ENCODE results near the gene CHCHD4.
A peak's percentile ranks its signal among the peaks of the same experiment; 100 is the strongest.

The CHCHD4 gene

GRCh38 chr3:14124615-14125192, at the start of gene CHCHD4, which contains the start of gene TMEM43:
TSS of gene CHCHD4 (minus strand) at chr3:14124870. CDS start at chr3:14124676, 194 bp downstream.
TSS of gene TMEM43 (plus strand) at chr3:14125052. CDS start at chr3:14125194, 142 bp downstream.
- Histone ChIP-seq H2AFZ (ENCODE audit: low read depth, low read length, severe bottlenecking) (peak within 1 kb of the TSS; percentile 82), H3F3A (ENCODE audit: insufficient read depth) (no peaks in the 10 kb centered on the region), H4K20me1 (ENCODE audit: low read depth, low read length) (no peaks in the 10 kb centered on the region), H3K79me2 (ENCODE audit: insufficient read depth, low read length) (peaks cover 62% of the 10 kb centered on the region), H3K4me3 (ENCODE audit: insufficient read depth, low read length, poor library complexity, severe bottlenecking) (peak within 1 kb of the TSS; percentile 84), H3K9me2 (replicated peaks; ENCODE audit: insufficient read depth, low read length) (no peaks in the 10 kb centered on the region), H3K9ac (ENCODE audit: low read length) (peak within 1 kb of the TSS; percentile 90), H3K4me2 (ENCODE audit: low read depth, low read length, poor library complexity, severe bottlenecking) (peak within 1 kb of the TSS; percentile 72), H3K36me3 (ENCODE audit: low read length) (no peaks in the 10 kb centered on the region), H3K9me3 (ENCODE audit: insufficient read depth, low read length) (no peaks in the 10 kb centered on the region), H3K27ac (ENCODE audit: low read depth, low read length) (peak within 1 kb of the TSS; percentile 68), H3K27me3 (ENCODE audit: low read length) (no peaks in the 10 kb centered on the region)
- TF ChIP-seq CTCF (IDR thresholded peaks at IDR 0.05; ENCODE audit: insufficient read depth, low read length, poor library complexity, severe bottlenecking) = no peak
- TF ChIP-seq EZH2phosphoT487 (conservative IDR thresholded peaks at IDR 0.05; ENCODE audit: low read length) = no peak

GRCh38 chr3:14172496-14172895, 47.8 kb upstream of the CHCHD4 start:
- H2AFZ ChIP-seq (ENCODE audit: low read depth, low read length, severe bottlenecking) = no peak overlapping the region
- H3K9ac ChIP-seq (ENCODE audit: low read length) = no peak overlapping the region
- peaks cover 12% of the 10 kb centered on the region for H3F3A ChIP-seq (ENCODE audit: insufficient read depth)
- H3K36me3 ChIP-seq (ENCODE audit: low read length) = peaks cover 24% of the 10 kb centered on the region
- no peaks in the 10 kb centered on the region for H3K9me3 ChIP-seq (ENCODE audit: insufficient read depth, low read length)
- H3K27me3 ChIP-seq (ENCODE audit: low read length) = no peaks in the 10 kb centered on the region
- H3K27ac ChIP-seq (ENCODE audit: low read depth, low read length) = no peak overlapping the region
- H3K79me2 ChIP-seq (ENCODE audit: insufficient read depth, low read length) = peaks cover 43% of the 10 kb centered on the region
- H3K4me3 ChIP-seq (ENCODE audit: insufficient read depth, low read length, poor library complexity, severe bottlenecking) = no peak overlapping the region
- peaks cover 7% of the 10 kb centered on the region; the same call in 1 of the 2 replicates for H4K20me1 ChIP-seq (ENCODE audit: low read depth, low read length)
- H3K9me2 ChIP-seq (replicated peaks; ENCODE audit: insufficient read depth, low read length) = no peaks in the 10 kb centered on the region
- TF ChIP-seq CTCF (IDR thresholded peaks at IDR 0.05; ENCODE audit: insufficient read depth, low read length, poor library complexity, severe bottlenecking) (no peak), EZH2phosphoT487 (conservative IDR thresholded peaks at IDR 0.05; ENCODE audit: low read length) (no peak)
- no peak overlapping the region for H3K4me2 ChIP-seq (ENCODE audit: low read depth, low read length, poor library complexity, severe bottlenecking)

GRCh38 chr3:14170531-14171159, 46.0 kb upstream of the CHCHD4 start:
- no peak overlapping the region for H3K27ac ChIP-seq (ENCODE audit: low read depth, low read length)
- H3K27me3 ChIP-seq (ENCODE audit: low read length) = no peaks in the 10 kb centered on the region
- H3F3A ChIP-seq (ENCODE audit: insufficient read depth) = peaks cover 7% of the 10 kb centered on the region
- H3K79me2 ChIP-seq (ENCODE audit: insufficient read depth, low read length) = peaks cover 25% of the 10 kb centered on the region
- peaks cover 24% of the 10 kb centered on the region for H3K36me3 ChIP-seq (ENCODE audit: low read length)
- H4K20me1 ChIP-seq (ENCODE audit: low read depth, low read length) = peaks cover 7% of the 10 kb centered on the region; the same call in 1 of the 2 replicates
- no peak overlapping the region for H2AFZ ChIP-seq (ENCODE audit: low read depth, low read length, severe bottlenecking)
- no peak for TF ChIP-seq EZH2phosphoT487 (conservative IDR thresholded peaks at IDR 0.05; ENCODE audit: low read length)
- no peaks in the 10 kb centered on the region for H3K9me2 ChIP-seq (replicated peaks; ENCODE audit: insufficient read depth, low read length)
- no peak overlapping the region for H3K4me3 ChIP-seq (ENCODE audit: insufficient read depth, low read length, poor library complexity, severe bottlenecking)
- no peak overlapping the region for H3K9ac ChIP-seq (ENCODE audit: low read length)
- no peak overlapping the region for H3K4me2 ChIP-seq (ENCODE audit: low read depth, low read length, poor library complexity, severe bottlenecking)
- H3K9me3 ChIP-seq (ENCODE audit: insufficient read depth, low read length) = no peaks in the 10 kb centered on the region

GRCh38 chr3:14169871-14170270, 45.2 kb upstream of the CHCHD4 start:
- TF ChIP-seq EZH2phosphoT487 (conservative IDR thresholded peaks at IDR 0.05; ENCODE audit: low read length) = no peak
- no peak for TF ChIP-seq CTCF (IDR thresholded peaks at IDR 0.05; ENCODE audit: insufficient read depth, low read length, poor library complexity, severe bottlenecking)
- H3K9me2 ChIP-seq (replicated peaks; ENCODE audit: insufficient read depth, low read length) = no peaks in the 10 kb centered on the region
- no peak overlapping the region for H3K9ac ChIP-seq (ENCODE audit: low read length)
- H3K4me2 ChIP-seq (ENCODE audit: low read depth, low read length, poor library complexity, severe bottlenecking) = no peak overlapping the region
- H3K79me2 ChIP-seq (ENCODE audit: insufficient read depth, low read length) = peaks cover 17% of the 10 kb centered on the region
- H3K36me3 ChIP-seq (ENCODE audit: low read length) = peaks cover 24% of the 10 kb centered on the region
- H3K27ac ChIP-seq (ENCODE audit: low read depth, low read length) = no peak overlapping the region
- peaks cover 2% of the 10 kb centered on the region; the same call in 1 of the 2 replicates for H4K20me1 ChIP-seq (ENCODE audit: low read depth, low read length)
- H2AFZ ChIP-seq (ENCODE audit: low read depth, low read length, severe bottlenecking) = no peak overlapping the region
- H3F3A ChIP-seq (ENCODE audit: insufficient read depth) = no peaks in the 10 kb centered on the region
- H3K4me3 ChIP-seq (ENCODE audit: insufficient read depth, low read length, poor library complexity, severe bottlenecking) = no peak overlapping the region
- H3K27me3 ChIP-seq (ENCODE audit: low read length) = no peaks in the 10 kb centered on the region
- no peaks in the 10 kb centered on the region for H3K9me3 ChIP-seq (ENCODE audit: insufficient read depth, low read length)
